Bronchial epithelial cell (primary cell): ENCODE results near the gene CNTN1. TPM values are rescaled to one million over a fixed set of nuclear protein-coding genes. Genes with fewer than 3 reads are reported as not detected.
"Not testable (repeated sequence)": the region's sequence is repeated elsewhere in the genome, so short reads cannot be mapped to it uniquely, and the experiment has no call there.

Experiments used
- DNase-seq: peaks from one replicate; pipeline ENCODE4 v3.0.0-alpha.2; 2010; ENCODE audit warnings: low read depth
- FAIRE-seq: peaks from 2 replicates; lab custom pipeline; 2011; peaks lifted over from hg19 to GRCh38; lab: Jason Lieb, UNC
- H3K27me3 ChIP-seq: 2 replicates; pipeline ENCODE4 v1.5.1; 2011; ENCODE audit warnings: low read length; ENCODE audit not compliant: control insufficient read depth, insufficient read depth
- H3K36me3 ChIP-seq: 2 replicates; pipeline ENCODE4 v1.5.1; 2011; ENCODE audit warnings: low read length; ENCODE audit not compliant: control insufficient read depth, insufficient read depth
- H3K4me3 ChIP-seq: 2 replicates; pipeline ENCODE4 v1.5.1; 2011; ENCODE audit warnings: mild to moderate bottlenecking, low read depth, low read length, control low read depth
- CTCF ChIP-seq: IDR thresholded peaks from 2 replicates; pipeline ENCODE4 v1.5.1; 2011; ENCODE audit warnings: mild to moderate bottlenecking, moderate library complexity, low read length, control low read depth, inconsistent platforms; ENCODE audit not compliant: insufficient read depth, severe bottlenecking
- total RNA-seq: library from RNA; depleted of rRNA; stranded (reverse); fragments of >200 nt; gene quantifications from 2 replicates; pipeline ENCODE4 v1.2.1, GENCODE V29; 2014

Gene CNTN1
- total RNA-seq, 1 donor from 2014 or later: 2.4 TPM

GRCh38 chr12:40735551-40736230 is 43.5 kb downstream of the CNTN1 start:
- no peak for DNase-seq
- FAIRE-seq: no peak
- no peak for TF ChIP-seq CTCF
- Histone ChIP-seq H3K27me3 (no peaks in the 10 kb centered on the region), H3K36me3 (no peaks in the 10 kb centered on the region), H3K4me3 (no peak overlapping the region)

- not testable (repeated sequence) for DNase-seq, H3K4me3 ChIP-seq, FAIRE-seq
Measured at GRCh38 chr12:40737416-40737815, 45.2 kb downstream of the CNTN1 start.

GRCh38 chr12:40738856-40739255 is 46.6 kb downstream of the CNTN1 start:
- no peak overlapping the region for H3K4me3 ChIP-seq
- H3K27me3 ChIP-seq: no peaks in the 10 kb centered on the region
- no peak for DNase-seq
- no peaks in the 10 kb centered on the region for H3K36me3 ChIP-seq
- no peak for FAIRE-seq
- TF ChIP-seq CTCF: no peak

More at GRCh38 chr12:40737416-40737815, 45.2 kb downstream of the CNTN1 start:
- not testable (repeated sequence) for H3K36me3 ChIP-seq, H3K27me3 ChIP-seq

- TF ChIP-seq CTCF: no peak
- Histone ChIP-seq H3K4me3 (no peak overlapping the region), H3K36me3 (no peaks in the 10 kb centered on the region), H3K27me3 (no peaks in the 10 kb centered on the region)
- DNase-seq (no peak), FAIRE-seq (no peak)
Measured at GRCh38 chr12:40742041-40742440, 49.8 kb downstream of the CNTN1 start.

GRCh38 chr12:40745386-40745785 is 53.1 kb downstream of the CNTN1 start:
- no peaks in the 10 kb centered on the region for H3K27me3 ChIP-seq
- FAIRE-seq (no peak), DNase-seq (peak; percentile 18)
- no peak overlapping the region for H3K4me3 ChIP-seq
- peak; percentile 12 for TF ChIP-seq CTCF
- no peaks in the 10 kb centered on the region for H3K36me3 ChIP-seq

GRCh38 chr12:40749863-40750262 is 57.6 kb downstream of the CNTN1 start:
- DNase-seq (no peak), FAIRE-seq (no peak)
- Histone ChIP-seq H3K36me3 (no peaks in the 10 kb centered on the region), H3K27me3 (no peaks in the 10 kb centered on the region), H3K4me3 (no peak overlapping the region)
- TF ChIP-seq CTCF: no peak
